ENCODE data around the gene EXOSC7.
A peak's percentile ranks its signal among the peaks of the same experiment; 100 is the strongest.
"Not testable (repeated sequence)": the region's sequence is repeated elsewhere in the genome, so short reads cannot be mapped to it uniquely, and the experiment has no call there.

Gene EXOSC7

DNA sequence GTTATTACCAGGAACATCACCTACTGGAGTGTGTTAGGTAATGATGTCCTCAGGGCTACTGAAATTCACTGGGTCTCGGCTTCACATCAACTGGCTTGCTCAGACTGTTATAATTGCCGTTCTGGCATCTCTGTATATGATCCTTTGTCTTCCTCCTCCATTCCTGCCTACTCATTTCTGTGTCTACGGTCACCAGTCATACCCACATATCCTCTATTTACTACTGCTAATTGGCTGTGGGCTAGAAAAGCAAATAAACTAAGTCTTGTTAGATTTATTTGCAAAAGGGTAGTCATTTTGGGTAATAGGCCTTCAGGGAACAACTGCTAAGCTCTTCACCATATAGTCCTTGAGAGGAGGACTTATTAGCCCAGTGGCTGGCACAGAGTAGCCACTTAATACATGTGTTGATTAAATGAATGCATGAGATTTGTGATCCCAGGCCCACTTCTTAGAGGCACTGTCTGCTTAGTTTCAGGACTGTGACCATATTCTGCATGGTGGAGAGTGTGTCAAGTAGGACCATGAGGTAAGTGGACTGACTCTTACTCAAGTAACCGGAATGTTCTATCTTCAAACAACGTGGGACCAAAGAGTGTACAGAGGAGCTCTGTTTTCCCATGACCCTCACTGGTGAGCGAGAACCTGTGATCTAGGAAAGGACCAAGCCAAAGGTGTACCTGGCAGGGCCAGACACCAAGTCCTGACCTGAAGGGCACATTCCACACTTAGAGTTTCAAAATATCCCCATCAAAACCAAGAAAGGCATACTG is 13.2 kb upstream of the EXOSC7 start:
- DNase-seq, result no peak

DNA sequence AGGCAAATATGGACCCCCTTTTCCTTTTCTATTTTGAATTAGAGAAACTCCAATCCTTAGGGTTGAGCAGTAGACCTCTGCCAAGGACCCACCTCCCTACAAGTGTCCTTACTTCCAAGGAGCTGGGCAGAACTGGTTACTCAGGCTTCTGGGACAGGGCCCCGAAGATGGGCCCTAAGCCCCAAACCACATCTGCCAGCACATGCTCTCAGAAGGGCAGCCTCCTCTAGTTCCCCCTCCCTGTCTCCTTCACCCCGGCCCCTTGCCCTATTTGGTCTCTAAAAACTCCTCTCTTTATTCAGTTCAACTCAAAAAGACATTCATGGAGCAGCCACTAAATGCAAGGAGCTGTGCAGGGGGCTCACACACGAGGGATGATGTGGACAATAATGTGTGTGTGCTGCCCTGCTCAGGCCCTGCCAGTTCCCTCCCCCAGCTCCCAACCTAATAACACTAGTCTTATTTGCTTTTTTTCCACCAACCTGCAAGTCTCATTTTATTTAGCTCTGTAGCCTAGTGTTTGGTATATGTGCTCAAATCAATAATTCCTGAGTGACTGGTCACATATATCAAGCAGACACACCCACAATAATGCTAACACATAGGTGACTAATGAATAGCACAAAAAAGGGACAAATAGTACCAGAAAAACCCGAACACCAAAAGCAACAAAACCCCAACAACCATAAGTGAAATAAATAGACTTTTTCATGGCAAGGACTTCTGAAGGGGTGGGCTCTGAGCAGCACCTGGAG is 12.3 kb upstream of the EXOSC7 start:
- DNase-seq, result no peak

DNA sequence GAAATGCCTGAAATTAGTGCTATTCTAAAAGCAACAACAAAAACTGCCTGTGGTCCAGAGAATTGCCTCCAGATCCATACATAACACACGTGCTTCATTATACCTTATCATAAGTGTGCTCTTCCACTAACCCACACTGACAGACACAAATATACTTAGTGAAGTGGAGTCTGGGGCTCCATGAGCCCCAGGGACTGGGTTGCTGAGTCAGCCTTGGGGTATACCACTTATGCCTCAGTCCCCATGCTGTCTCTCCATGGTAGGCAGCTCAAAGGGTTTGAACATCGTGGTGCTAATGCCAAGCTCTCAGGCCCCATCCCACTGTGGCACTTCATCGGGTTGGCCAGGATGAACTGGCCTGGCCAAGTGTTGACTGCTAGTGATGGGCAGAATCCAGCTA is 10.9 kb upstream of the EXOSC7 start:
- no peak for DNase-seq

DNA sequence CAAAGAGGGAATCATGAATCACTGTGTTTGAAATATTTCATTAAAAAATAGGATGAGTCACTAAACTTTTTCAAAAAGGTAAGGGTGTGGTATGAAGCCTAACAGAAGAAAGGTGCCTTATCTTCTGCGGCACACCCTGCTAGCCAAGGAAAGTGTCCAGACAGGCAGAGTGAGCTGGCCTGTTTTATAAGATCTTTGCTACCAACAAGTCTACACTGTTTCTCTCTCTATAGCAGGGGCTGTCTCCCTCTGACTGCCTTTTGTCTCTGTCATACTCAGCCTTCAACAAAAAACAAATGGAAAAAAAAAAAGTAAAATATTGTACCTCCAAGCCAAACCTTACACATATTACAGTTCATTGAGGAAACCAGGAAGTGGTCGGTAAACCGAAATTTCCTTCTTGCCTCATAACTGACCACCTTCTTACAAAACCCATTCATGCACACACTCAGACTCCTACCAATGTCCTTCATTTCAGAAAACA is 9.2 kb upstream of the EXOSC7 start:
- DNase-seq, result no peak

DNA sequence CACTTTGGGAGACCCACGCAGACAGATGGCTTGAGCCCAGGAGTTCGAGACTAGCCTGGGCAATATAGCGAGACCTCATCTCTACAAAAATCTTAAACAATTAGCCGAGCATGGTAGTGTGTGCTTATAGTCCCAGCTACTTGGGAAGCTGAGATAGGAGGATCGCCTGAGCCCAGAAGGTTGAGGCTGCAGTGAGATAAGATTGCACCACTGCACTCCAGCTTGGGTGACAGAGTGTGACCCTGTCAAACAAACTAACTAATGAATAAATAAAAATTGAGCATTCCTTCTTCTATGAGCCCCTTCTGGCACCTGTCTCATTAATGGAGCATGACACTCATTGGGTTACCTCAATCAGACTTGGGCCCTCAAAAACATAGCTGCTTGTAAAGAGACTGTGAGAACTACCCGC is 7.6 kb upstream of the EXOSC7 start:
- no peak for DNase-seq

DNA sequence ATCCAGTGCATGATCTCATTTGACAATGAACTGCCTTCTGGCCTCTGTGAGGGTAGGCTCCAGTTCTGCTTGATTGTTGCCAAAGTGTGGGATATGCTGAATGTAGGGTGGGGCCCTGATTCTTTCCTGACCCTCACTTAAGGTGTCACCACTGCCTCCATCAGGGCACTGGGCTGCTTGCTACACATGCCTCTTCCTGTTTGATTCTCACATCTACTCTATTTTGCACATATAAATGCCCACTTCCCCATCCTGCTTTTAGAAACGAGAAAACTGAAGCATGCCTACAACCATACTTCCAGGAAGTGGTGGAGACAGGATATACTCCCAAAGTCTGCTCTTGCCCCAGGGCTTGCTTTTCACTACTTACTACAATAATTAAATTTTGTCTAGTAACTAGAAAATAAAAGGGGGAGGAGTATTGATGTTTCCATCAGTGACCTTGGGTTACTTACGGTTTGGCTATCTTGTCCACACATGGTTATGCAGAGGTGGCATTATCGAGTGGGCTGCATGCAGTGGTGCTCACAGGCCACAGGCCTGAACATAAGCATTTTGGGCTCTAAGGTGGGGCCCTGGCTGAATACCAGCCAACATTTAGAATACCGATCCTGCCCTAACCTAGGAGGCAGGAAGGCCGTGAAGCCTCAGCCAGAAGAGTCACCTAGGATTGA is 6.8 kb upstream of the EXOSC7 start:
- DNase-seq, result no peak

DNA sequence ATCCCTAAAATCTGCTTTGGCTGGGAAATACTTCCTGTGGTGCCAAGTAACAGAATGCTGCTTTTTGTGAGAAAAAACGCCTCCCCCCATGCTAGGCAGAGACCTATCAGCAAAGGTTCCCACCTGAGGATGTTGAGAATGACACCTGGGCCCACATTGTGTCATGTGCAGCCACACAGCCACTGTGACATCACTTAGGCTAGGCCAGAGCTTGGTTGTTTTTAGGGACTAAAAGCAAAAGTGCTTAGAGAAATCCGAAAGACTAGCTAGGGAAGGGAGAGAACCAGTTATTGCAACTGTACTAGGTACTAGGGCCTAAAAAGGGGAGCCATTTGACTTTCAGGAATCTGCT is 6.2 kb upstream of the EXOSC7 start:
- no peak for DNase-seq

DNA sequence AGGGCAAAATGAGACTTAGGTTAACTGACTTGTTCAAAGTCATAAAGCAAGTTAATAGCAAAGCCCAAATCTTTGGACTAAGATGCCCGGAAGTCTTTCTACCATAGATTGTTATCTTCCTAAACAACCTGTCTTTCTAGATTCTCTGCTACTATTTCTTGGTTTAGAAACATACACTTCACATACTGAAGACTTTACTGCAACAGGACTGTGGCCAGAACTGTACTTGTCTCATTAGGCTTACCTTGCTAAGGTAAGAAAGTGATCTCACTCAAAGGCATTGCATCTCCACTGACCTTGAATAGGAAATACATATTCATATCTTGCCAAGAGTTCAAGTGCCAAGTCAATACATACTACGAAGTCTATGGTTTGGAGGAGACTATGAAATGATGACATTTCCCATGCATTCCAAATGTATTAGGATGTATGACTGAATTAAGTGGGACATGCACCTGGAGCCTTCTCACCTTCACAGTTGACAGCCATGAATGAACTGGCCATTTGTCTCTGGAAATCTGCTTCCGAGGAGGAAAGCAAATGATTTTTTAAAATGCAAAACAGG is 5.0 kb upstream of the EXOSC7 start:
- DNase-seq, result no peak

DNA sequence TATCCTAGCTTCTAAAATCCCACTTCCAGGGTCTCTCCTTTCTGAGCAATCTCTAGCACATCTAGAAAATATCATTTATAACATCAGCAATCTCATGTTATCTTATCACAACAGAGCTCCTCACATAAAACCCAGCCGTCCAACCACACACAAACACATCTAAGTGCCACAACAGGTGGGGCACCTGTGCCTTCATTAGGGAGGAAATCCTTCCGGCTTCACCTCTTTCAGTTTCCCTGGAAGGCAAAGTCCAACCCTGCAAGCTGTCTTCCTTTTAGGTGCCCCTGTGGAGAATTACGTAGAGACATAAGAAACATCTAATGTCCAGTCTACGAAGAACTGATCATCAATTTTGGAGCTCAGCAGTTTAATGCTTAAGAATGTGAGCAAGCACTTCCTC is 1.6 kb upstream of the EXOSC7 start:
- DNase-seq, result no peak

DNA sequence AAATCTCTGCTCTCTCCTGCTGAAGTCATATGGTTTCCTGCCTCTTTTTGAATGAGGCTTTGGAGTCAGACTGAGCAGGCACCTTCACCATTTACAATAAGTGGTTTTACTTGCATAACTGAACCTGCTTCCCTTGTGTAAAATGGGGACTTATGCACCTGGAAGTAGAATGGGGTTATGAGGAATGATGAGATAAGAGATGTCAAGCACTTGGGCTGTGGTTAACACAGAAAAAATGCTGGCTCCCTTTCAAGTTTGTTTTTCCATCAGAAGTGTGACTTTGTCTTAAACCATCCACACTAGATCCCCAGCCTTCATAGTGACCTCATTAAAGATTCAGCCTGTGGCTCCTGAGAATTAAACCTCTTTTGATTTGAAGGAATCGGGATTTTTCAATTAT is 5.2 kb downstream of the EXOSC7 start:
- DNase-seq, result no peak

DNA sequence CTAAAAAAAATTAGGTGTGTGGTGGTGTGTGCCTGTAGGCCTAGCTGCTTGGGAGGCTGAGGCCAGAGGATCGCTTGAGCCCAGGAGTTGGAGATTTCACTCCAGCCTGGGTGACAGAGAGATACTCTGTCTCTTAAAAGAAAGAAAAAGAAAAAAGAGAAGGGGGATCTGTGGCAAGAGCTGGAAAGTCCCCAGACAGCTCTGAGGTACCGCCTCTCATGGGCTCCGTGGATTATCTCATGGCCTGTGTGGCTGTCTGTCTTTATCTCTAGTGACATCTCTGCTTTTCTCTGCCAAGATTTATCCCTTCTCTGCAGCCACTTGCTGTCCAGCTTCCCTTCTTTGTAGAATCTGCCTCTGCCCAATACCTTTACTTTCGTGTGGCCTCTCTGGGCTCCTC is 5.7 kb downstream of the EXOSC7 start:
- no peak for DNase-seq

DNA sequence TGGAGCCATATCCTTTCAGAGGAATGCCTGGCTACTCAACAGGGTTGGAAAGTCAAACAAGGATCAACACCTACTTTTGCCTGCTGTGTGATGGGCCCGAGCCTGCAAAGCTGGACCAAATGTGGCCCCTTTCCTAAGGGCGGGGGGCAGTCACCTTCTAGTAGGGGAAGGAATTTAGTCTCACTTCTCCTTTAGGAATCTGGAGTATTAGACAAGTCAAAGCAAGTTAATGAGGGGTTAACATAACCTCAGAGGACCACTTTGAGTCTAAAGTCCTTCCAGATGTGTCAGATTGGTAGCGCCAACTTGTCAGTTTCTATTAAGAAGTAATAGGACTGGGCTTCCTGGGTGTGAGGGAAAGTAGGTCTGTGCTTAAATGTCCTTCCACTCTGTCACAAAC is 6.8 kb downstream of the EXOSC7 start:
- DNase-seq, result no peak

DNA sequence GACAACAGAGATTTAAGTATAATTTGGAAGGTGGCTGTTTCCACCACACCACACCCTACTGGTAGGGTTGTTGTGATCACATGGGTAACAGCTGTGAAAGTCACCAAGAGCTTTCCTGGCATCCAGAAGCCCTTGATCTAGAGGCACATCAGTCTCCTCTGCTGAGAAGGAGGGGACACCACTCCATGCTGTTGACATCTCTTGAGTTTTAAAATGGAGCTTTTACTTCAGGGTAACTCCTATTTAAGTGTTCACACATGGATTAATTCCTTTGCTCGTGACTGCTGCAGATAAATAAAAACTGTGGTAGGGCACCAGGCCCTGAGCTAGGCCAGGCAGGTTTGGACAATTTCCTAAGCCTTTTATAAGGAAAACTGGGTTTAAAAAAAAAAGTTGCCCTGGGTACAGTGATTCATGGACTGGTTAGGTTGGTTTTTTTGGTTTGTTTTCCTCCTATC is 7.5 kb downstream of the EXOSC7 start:
- DNase-seq, result no peak

DNA sequence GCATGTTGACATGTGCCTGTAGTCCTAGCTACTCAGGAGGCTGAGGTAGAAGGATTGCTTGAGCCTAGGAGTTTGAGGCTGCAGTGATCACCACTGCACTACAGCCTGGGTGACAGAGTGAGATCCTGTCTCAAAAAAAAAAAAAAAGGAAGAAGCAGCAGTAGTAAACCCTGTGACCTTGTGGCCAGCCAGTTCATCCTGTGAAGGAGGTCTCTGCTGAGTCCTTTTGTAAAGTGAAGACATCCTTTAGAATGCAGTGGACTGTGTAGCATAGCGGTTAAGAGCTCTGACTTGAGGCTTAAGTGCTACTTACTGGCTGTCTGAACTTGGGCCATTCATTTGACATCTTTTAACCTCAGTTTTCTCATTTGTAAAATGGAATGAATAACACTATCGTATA is 8.3 kb downstream of the EXOSC7 start:
- no peak for DNase-seq

DNA sequence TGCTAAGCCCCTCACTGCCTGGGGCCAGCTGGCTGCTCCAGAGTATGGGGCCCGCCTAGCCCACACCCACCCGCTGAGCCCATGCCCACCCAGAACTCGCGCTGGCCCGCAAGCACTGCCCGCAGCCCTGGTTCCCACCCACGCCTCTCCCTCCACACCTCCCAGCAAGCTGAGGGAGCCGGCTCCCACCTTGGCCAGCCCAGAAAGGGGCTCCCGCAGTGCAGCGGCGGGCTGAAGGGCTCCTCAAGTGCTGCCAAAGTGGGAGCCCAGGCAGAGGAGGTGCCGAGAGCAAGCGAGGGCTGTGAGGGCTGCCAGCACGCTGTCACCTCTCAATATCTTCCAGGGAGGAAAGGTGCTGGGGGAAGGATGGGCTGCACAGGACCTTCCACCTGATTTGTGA is 10.3 kb downstream of the EXOSC7 start:
- DNase-seq, result not testable (repeated sequence)

DNA sequence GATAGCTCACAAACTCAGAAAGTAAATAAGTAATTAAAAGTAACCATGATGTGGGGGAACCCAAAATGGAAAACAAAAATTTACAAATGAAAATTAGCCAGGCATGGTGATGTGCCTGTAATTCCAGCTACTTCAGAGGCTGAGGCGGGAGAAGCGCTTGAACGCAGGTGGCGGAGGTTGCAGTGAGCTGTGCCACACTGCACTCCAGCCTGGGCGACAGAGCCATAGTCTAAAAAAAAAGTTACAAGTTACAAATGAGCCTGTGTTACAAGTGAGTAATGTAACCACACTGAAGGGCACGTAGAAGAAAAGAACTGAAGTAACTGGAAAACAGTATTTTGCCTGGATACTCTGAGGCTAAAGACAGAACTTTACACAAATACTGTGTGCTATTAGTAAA is 11.3 kb downstream of the EXOSC7 start:
- DNase-seq, result no peak

DNA sequence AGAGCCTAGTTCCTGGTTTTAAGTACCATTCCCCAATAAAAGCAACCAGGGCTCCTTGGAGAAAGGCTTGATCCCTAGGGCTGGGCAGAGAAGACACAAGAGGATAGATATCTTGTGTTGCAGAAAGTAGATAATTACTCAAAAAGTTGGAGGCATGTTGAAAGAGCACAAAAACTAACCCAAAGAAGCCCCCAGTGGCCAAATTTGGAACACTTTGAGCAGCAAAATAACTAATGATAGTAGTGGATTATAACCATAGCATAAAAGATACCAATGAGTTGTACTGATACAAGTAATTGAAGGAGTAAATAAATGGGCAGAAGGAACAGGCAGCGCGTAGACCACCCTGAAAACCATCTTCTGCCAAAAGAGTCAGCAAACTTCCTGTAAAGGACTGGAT is 12.0 kb downstream of the EXOSC7 start:
- DNase-seq, result no peak

DNA sequence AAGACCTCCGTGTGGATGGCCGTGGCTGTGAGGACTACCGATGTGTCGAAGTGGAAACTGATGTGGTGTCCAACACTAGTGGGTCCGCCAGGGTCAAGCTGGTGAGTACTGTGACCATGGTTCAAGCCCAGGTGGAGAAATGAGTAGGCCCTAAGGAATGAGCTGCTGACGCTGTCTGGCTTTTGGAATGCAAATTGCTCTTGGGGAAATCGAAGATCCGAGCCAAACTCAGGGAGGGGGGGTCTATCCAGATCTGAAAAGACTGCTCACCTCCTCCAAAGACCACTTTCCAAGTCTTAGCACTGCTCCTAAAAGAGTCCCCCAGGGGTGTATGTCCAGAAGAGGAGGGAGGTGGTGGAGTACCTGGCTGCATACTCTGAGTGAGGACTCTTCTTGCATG is 13.1 kb downstream of the EXOSC7 start:
- no peak for DNase-seq

DNA sequence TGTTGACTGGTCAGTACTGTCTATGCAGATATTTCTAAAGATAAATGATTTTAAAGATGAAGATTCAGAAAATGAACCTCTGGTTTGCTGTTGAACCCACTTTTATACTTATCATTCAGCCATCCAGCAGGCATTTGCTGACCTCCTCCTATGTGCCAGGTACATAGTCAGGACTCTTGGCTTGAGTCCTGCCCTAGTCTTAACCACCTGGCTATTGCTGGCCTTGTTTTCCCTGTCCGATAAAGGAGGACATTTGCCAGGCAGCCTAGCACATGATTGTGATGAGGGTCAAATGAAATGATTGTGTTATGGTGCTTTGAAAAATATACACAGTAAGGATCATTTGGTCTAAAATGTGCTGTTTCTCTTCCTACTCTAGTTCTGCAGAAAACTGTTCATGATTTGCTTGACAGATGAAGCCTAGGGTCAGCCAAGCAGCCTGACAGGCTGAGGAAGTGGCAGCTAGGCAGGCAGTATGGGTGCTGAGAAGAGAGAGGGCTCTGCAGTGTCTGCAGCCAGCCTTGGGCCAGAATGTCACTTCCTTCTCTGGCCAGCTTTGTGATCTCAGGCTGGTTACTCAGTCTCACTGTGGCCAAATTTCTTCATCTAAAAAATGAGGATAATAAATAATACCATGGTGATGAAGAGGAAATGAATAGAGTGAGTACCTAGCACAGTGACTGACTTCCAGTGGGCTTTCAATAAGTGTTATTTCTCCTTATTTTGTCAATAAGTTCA is 13.8 kb downstream of the EXOSC7 start:
- DNase-seq, result no peak

DNA sequence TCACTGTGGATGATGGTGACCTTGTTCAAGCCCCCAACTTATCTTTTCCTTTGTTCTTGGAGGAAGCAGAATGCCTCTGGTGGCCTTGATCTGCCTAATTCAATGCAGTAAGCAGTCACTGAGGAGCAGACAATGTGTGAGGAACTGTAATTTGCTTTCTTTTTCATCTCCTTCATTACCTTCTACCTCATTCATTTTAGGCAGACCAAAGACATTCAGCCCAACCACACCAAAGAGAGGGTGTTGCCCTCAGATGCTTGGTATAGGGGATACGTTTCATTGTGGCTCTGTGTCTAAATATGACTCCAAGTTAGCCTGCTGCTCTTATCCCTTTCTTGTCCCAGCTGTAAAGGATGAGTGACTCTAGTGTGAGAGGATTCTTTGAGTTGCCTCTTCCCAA is 15.3 kb downstream of the EXOSC7 start:
- no peak for DNase-seq

DNA sequence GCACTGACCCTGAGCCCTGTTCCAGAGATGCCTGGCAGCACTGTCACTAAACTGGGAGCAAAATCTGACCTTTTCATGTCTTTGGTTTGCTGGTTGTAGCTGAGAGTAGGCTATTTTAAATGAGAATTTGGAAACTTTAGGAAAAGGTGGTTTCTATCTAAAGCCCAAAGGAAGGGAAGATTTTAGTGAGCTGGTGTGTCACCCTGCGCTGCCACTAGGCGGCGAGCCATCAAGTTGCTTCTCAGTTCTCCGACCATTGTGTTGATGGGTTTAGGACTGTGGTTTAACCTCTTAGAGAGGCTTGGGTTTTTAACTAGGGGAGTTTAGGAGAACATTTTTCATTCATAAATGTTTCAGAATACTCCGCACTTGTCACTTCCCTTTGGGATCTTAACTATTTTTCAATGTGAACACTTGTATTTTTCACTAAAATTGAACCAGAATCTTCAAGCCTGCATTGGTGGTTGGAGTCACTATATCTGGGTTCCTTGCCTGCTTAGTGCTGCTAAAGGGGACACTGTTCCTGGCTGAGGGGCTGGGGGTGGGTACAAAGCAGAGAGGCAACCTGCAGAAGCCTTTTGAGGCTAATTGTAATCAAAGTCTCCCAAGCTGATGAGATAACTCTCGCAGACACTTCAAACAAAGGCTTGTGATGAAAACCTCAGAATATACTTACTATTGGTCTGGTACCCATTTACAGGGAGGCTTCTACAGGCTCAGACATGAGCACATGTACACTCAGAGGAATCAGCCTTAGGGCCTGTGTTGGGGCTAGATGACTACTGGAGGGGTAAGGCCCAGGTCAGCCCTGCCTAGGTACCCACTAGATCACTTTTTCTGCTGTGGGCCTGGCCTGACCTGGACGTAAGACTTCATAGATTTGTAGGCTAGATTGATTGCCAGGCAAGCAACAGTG is 16.8 kb downstream of the EXOSC7 start:
- DNase-seq, result peak; percentile 39

Measured in 8988T (cell line).